GM10266 (cell line): ENCODE results near the gene GPRC6A.

Experiments
- DNase-seq: peaks from one replicate; pipeline ENCODE4 v3.0.0; 2012; ENCODE audit errors: extremely low spot score
- CTCF ChIP-seq: IDR thresholded peaks from 2 replicates; pipeline ENCODE4 v1.5.1; 2012; ENCODE audit warnings: mild to moderate bottlenecking, low read depth; ENCODE audit not compliant: control insufficient read depth, insufficient read depth; ENCODE audit errors: missing control alignments

The GPRC6A gene

GRCh38 chr6:116773886-116774285 is 55.0 kb downstream of the GPRC6A start:
- TF ChIP-seq CTCF, result no peak

GRCh38 chr6:116772450-116772849 is 56.4 kb downstream of the GPRC6A start:
- no peak for TF ChIP-seq CTCF
- DNase-seq, result no peak

More at GRCh38 chr6:116773886-116774285, 55.0 kb downstream of the GPRC6A start:
- DNase-seq, result no peak

GRCh38 chr6:116767715-116768114 is 61.2 kb downstream of the GPRC6A start:
- no peak for TF ChIP-seq CTCF
- no peak for DNase-seq

- no peak for DNase-seq
- TF ChIP-seq CTCF, result no peak
Measured at GRCh38 chr6:116766506-116767176, 62.2 kb downstream of the GPRC6A start.

- no peak for TF ChIP-seq CTCF
- no peak for DNase-seq
Measured at GRCh38 chr6:116764961-116765841, 63.7 kb downstream of the GPRC6A start, which contains the start of gene FAM162B. TSS of gene FAM162B (minus strand) at chr6:116765719. CDS start at chr6:116765576, 143 bp downstream.

- DNase-seq, result no peak
- no peak for TF ChIP-seq CTCF
Measured at GRCh38 chr6:116764629-116764960, 64.3 kb downstream of the GPRC6A start.
